ENCODE measurements around the gene FBXO8. TPM values are rescaled to one million over a fixed set of nuclear protein-coding genes. Genes with fewer than 3 reads are reported as not detected.

FBXO8 gene
- polyA plus RNA-seq, 2 of the 4 experiments (the other 2 are of a cell fraction): 10.3 to 19.5 TPM

- Histone ChIP-seq H3K27ac (peak overlapping the region; percentile 51 to 71; a peak in 3 of 6 replicates), H3K4me1 (peaks cover 4% of the 10 kb centered on the region; the same call in 1 of the 3 replicates), H3K9me3 (no peaks in the 10 kb centered on the region), H3K4me3 (peak overlapping the region; percentile 43), H3K4me2 (peak overlapping the region; percentile 78)
- ChIA-PET POLR2A (no interaction called here), CTCF (no interaction called here)
- FAIRE-seq (no peak), ATAC-seq (no peak), DNase-seq (ENCODE audit: low read depth in 1 of 2, low spot score in 1 of 2) (no peak)
- TF ChIP-seq SMC3 (IDR thresholded peaks at IDR 0.05): no peak
- no peak for TF ChIP-seq GATA3 (IDR thresholded peaks at IDR 0.05; ENCODE audit: borderline replicate concordance)
- TF ChIP-seq EP300 (IDR thresholded peaks at IDR 0.05): no peak
- no peak for TF ChIP-seq POLR2A (IDR thresholded peaks at IDR 0.05; ENCODE audit: low read length)
- TF ChIP-seq ATOH8 (CRISPR knock-in tag; IDR thresholded peaks at IDR 0.05; ENCODE audit: low read depth): no peak
- no peak for TF ChIP-seq TP53 (CRISPR knock-in tag; IDR thresholded peaks at IDR 0.05)
- TF ChIP-seq CBX2 (IDR thresholded peaks at IDR 0.05; ENCODE audit: borderline replicate concordance, low read depth): no peak
- TF ChIP-seq RNF2 (IDR thresholded peaks at IDR 0.05; ENCODE audit: borderline replicate concordance, low read depth): no peak
- no peak for TF ChIP-seq NFE2L2 (conservative IDR thresholded peaks at IDR 0.05; ENCODE audit: low read length)
- TF ChIP-seq ELK1 (IDR thresholded peaks at IDR 0.05; ENCODE audit: low read depth, low read length): no peak
- TF ChIP-seq FOSB (CRISPR knock-in tag; IDR thresholded peaks at IDR 0.05): no peak
- TF ChIP-seq MYC (IDR thresholded peaks at IDR 0.05; ENCODE audit: borderline replicate concordance, low read length): no peak
- no peak for TF ChIP-seq CEBPB (IDR thresholded peaks at IDR 0.05)
- no peak for TF ChIP-seq JUN (IDR thresholded peaks at IDR 0.05)
- TF ChIP-seq NPAS2 (CRISPR knock-in tag; IDR thresholded peaks at IDR 0.05; ENCODE audit: borderline replicate concordance): no peak
- WGBS (ENCODE audit: missing lambda C conversion rate): 92% methylated on average over 11 of the region's 26 CpGs
Measured at GRCh38 chr4:174218127-174218790, 65.2 kb downstream of the FBXO8 start.

GRCh38 chr4:174217273-174218126 lies 66.0 kb downstream of the FBXO8 start:
- DNase-seq (ENCODE audit: low read depth in 1 of 2, low spot score in 1 of 2) (no peak), FAIRE-seq (no peak), ATAC-seq (peak; percentile 62 to 80; a peak in 5 of 6 replicates)
- Histone ChIP-seq H3K27ac (peak overlapping the region; percentile 51 to 71), H3K9me3 (no peaks in the 10 kb centered on the region), H3K4me1 (peaks cover 4% of the 10 kb centered on the region; the same call in 1 of the 3 replicates), H3K4me3 (peak overlapping the region; percentile 43), H3K4me2 (peak overlapping the region; percentile 78)
- TF ChIP-seq ZFP36 (IDR thresholded peaks at IDR 0.05; ENCODE audit: borderline replicate concordance, partially characterized antibody) (peak; percentile 34), CEBPB (IDR thresholded peaks at IDR 0.05) (no peak)
- ChIA-PET POLR2A (no interaction called here), CTCF (interaction anchor here (0.8 kb wide), 1 partner anchor 13 kb away, joined by 3 read pairs; no protein-coding TSS in a partner anchor)
- 45% methylated on average over 22 of the region's 41 CpGs for WGBS (ENCODE audit: missing lambda C conversion rate)

GRCh38 chr4:174216799-174217272 lies 66.6 kb downstream of the FBXO8 start:
- POLR2A ChIA-PET: no interaction called here
- no peaks in the 10 kb centered on the region for H3K9me3 ChIP-seq
- 90% methylated on average over 15 of the region's 15 CpGs for WGBS (ENCODE audit: missing lambda C conversion rate)
- DNase-seq (ENCODE audit: low read depth in 1 of 2, low spot score in 1 of 2) (no peak), FAIRE-seq (no peak), ATAC-seq (no peak)
- peaks cover 4% of the 10 kb centered on the region; the same call in 1 of the 3 replicates for H3K4me1 ChIP-seq
- no peak overlapping the region for H3K4me3 ChIP-seq
- no peak overlapping the region for H3K4me2 ChIP-seq
- H3K27ac ChIP-seq: no peak overlapping the region
- TF ChIP-seq ZC3H11A (IDR thresholded peaks at IDR 0.05) (no peak), CEBPB (IDR thresholded peaks at IDR 0.05) (no peak), KDM1A (IDR thresholded peaks at IDR 0.05; ENCODE audit: low read depth) (no peak), ZSCAN20 (CRISPR knock-in tag; IDR thresholded peaks at IDR 0.05) (no peak), KDM5A (IDR thresholded peaks at IDR 0.05) (no peak), TP53 (CRISPR knock-in tag; IDR thresholded peaks at IDR 0.05) (no peak), EHF (CRISPR knock-in tag; IDR thresholded peaks at IDR 0.05) (no peak), HEYL (CRISPR knock-in tag; IDR thresholded peaks at IDR 0.05) (no peak), MAX (IDR thresholded peaks at IDR 0.05) (no peak), CTCF (IDR thresholded peaks at IDR 0.05) (no peak), SREBF2 (IDR thresholded peaks at IDR 0.05) (no peak), E2F6 (IDR thresholded peaks at IDR 0.05; ENCODE audit: borderline replicate concordance, low read depth) (no peak)
- CTCF ChIA-PET: interaction anchor here (0.8 kb wide), 1 partner anchor 13 kb away, joined by 3 read pairs; no protein-coding TSS in a partner anchor
